Hepatocyte (in vitro differentiated cells): Measurements from ENCODE around the gene ANKRD13A. TPM values are rescaled to one million over a fixed set of nuclear protein-coding genes. Genes with fewer than 3 reads are reported as not detected.
"Not testable (repeated sequence)": the region's sequence is repeated elsewhere in the genome, so short reads cannot be mapped to it uniquely, and the experiment has no call there.

Source experiments
- DNase-seq: peaks from one replicate; pipeline ENCODE4 v3.0.0-alpha.2; 2016; ENCODE audit warnings: low spot score
- H2AFZ ChIP-seq: fragments of 200-600 bp; sonication (generic); 2 replicates; pipeline ENCODE4 v1.6.0; 2016; ENCODE audit warnings: antibody characterized with exemption, mild to moderate bottlenecking
- H3K27ac ChIP-seq: fragments of 200-600 bp; sonication (generic); 2 replicates; pipeline ENCODE4 v1.5.1; 2016; ENCODE audit warnings: mild to moderate bottlenecking
- H3K27me3 ChIP-seq: fragments of 200-600 bp; sonication (generic); 2 replicates; pipeline ENCODE4 v1.6.1; 2016
- H3K36me3 ChIP-seq: fragments of 200-600 bp; sonication (generic); replicated peaks from 2 replicates; pipeline ENCODE4 v1.5.1; 2016; ENCODE audit warnings: low read depth; ENCODE audit not compliant: insufficient read depth
- H3K4me1 ChIP-seq: fragments of 200-600 bp; sonication (generic); 2 replicates; pipeline ENCODE4 v1.5.1; 2016; ENCODE audit warnings: mild to moderate bottlenecking, moderate library complexity; ENCODE audit not compliant: insufficient read depth
- H3K4me2 ChIP-seq: fragments of 200-600 bp; sonication (generic); 2 replicates; pipeline ENCODE4 v1.6.0; 2016
- H3K4me3 ChIP-seq: fragments of 200-600 bp; sonication (generic); 2 replicates; pipeline ENCODE4 v1.5.1; 2016; ENCODE audit warnings: mild to moderate bottlenecking
- H3K79me2 ChIP-seq: fragments of 200-600 bp; sonication (generic); 2 replicates; pipeline ENCODE4 v1.6.0; 2017; ENCODE audit warnings: mild to moderate bottlenecking
- H3K9me2 ChIP-seq: fragments of 200-600 bp; sonication (generic); replicated peaks from 2 replicates; pipeline ENCODE4 v1.6.0; 2017; ENCODE audit warnings: mild to moderate bottlenecking; ENCODE audit not compliant: insufficient read depth
- H3K9me3 ChIP-seq: fragments of 200-600 bp; sonication (generic); 2 replicates; pipeline ENCODE4 v1.5.1; 2016; ENCODE audit warnings: low read depth, mild to moderate bottlenecking
- H4K20me1 ChIP-seq: fragments of 200-600 bp; sonication (generic); 2 replicates; pipeline ENCODE4 v1.6.0; 2016; ENCODE audit warnings: mild to moderate bottlenecking; ENCODE audit not compliant: insufficient read depth, poor library complexity, severe bottlenecking
- CTCF ChIP-seq: fragments of 200-600 bp; sonication (generic); IDR thresholded peaks from 2 replicates; pipeline ENCODE4 v1.5.1; 2016; ENCODE audit warnings: antibody characterized with exemption, mild to moderate bottlenecking; ENCODE audit not compliant: poor library complexity
- EZH2 ChIP-seq: fragments of 200-600 bp; sonication (generic); IDR thresholded peaks from 2 replicates; pipeline ENCODE4 v1.6.1; 2016; ENCODE audit warnings: antibody characterized with exemption, mild to moderate bottlenecking, borderline replicate concordance
- EZH2phosphoT487 ChIP-seq: fragments of 200-600 bp; sonication (generic); IDR thresholded peaks from one replicate; pipeline ENCODE4 v1.6.1; 2018; ENCODE audit warnings: antibody characterized with exemption, mild to moderate bottlenecking, low read depth, moderate library complexity; ENCODE audit not compliant: unreplicated experiment, severe bottlenecking
- WGBS: methylation state at CpG from one replicate; pipeline ENCODE4 v1.1.6; 2016; ENCODE audit warnings: low lambda C conversion rate; ENCODE audit errors: missing lambda C conversion rate; 5-methylcytosine and 5-hydroxymethylcytosine counted together
- polyA plus RNA-seq: library from polyadenylated mRNA; unstranded; fragments of >200 nt; fragmentation: Nextera tagmentation; extraction: Ambion mirVana; gene quantifications from 2 replicates; pipeline ENCODE4 v1.2.1, GENCODE V29; 2016
- small RNA-seq: library from RNA; depleted of rRNA; stranded (forward); fragments of <200 nt; gene quantifications from one replicate; pipeline ENCODE3, GENCODE V24; 2014
- total RNA-seq: library from RNA; depleted of rRNA; stranded (reverse); fragments of >200 nt; gene quantifications from 2 replicates; pipeline ENCODE4 v1.2.3, GENCODE V29; 2014

Gene ANKRD13A
- total and polyA plus RNA-seq, 2 experiments from 2014 or later = 13.2 to 55.3 TPM

- DNase-seq = no peak
- no peak for TF ChIP-seq CTCF
- no peak for TF ChIP-seq EZH2phosphoT487
- no peak for TF ChIP-seq EZH2
- no peaks in the 10 kb centered on the region for H3K4me1 ChIP-seq
- H3K4me2 ChIP-seq = no peak overlapping the region
- H3K79me2 ChIP-seq = no peaks in the 10 kb centered on the region
- H3K9me3 ChIP-seq = no peaks in the 10 kb centered on the region
- H3K9me2 ChIP-seq = no peaks in the 10 kb centered on the region
- no peaks in the 10 kb centered on the region for H4K20me1 ChIP-seq
- WGBS = 91% methylated on average over 4 of the region's 4 CpGs
- H2AFZ ChIP-seq = no peak overlapping the region
- H3K27me3 ChIP-seq = no peaks in the 10 kb centered on the region
- H3K4me3 ChIP-seq = no peak overlapping the region
- H3K27ac ChIP-seq = no peak overlapping the region
- no peaks in the 10 kb centered on the region for H3K36me3 ChIP-seq
Measured at GRCh38 chr12:110084314-110085015, 85.2 kb downstream of the ANKRD13A start.

- not testable (repeated sequence) for H3K4me1 ChIP-seq, H3K9me3 ChIP-seq, H3K4me2 ChIP-seq, H3K9me2 ChIP-seq, H3K79me2 ChIP-seq, H3K27me3 ChIP-seq, H3K27ac ChIP-seq, H2AFZ ChIP-seq, H4K20me1 ChIP-seq, H3K4me3 ChIP-seq, DNase-seq, H3K36me3 ChIP-seq
- whole genome bisulfite sequencing = 89% methylated on average over 6 of the region's 6 CpGs
Measured at GRCh38 chr12:110088216-110088615, 89.0 kb downstream of the ANKRD13A start.

GRCh38 chr12:110088936-110089335 lies 89.7 kb downstream of the ANKRD13A start:
- Histone ChIP-seq H3K27ac (no peak overlapping the region), H2AFZ (no peak overlapping the region)
- 93% methylated on average over 5 of the region's 5 CpGs for WGBS

More at GRCh38 chr12:110088936-110089335, 89.7 kb downstream of the ANKRD13A start:
- DNase-seq = no peak
- no peaks in the 10 kb centered on the region for H3K27me3 ChIP-seq
- no peaks in the 10 kb centered on the region for H3K36me3 ChIP-seq
- H3K9me2 ChIP-seq = no peaks in the 10 kb centered on the region
- no peaks in the 10 kb centered on the region for H3K9me3 ChIP-seq
- no peaks in the 10 kb centered on the region for H4K20me1 ChIP-seq
- no peaks in the 10 kb centered on the region for H3K4me1 ChIP-seq
- no peak overlapping the region for H3K4me2 ChIP-seq
- H3K4me3 ChIP-seq = no peak overlapping the region
- no peaks in the 10 kb centered on the region for H3K79me2 ChIP-seq
- TF ChIP-seq EZH2 (no peak), EZH2phosphoT487 (no peak), CTCF (no peak)

Small RNA genes within 50 kb of the gene (small RNA-seq; reads per million reads assigned to genes)
- gene AC007546.2 = not detected

Other genes starting within 250 kb of the ANKRD13A start
- 0.88 and 2.3 TPM in 2 replicates for gene TRPV4, start 166.0 kb upstream of the ANKRD13A start, total RNA-seq
- gene TRPV4, start 166.0 kb upstream of the ANKRD13A start, polyA plus RNA-seq = 2.7 and 4.7 TPM in 2 replicates
- 24.9 and 28.4 TPM in 2 replicates for gene GLTP, start 118.9 kb upstream of the ANKRD13A start, total RNA-seq
- gene GLTP, start 118.9 kb upstream of the ANKRD13A start, polyA plus RNA-seq = 25.3 and 33.4 TPM in 2 replicates
- 7.7 and 8.0 TPM in 2 replicates for gene TCHP, start 99.2 kb upstream of the ANKRD13A start, total RNA-seq
- 5.5 and 7.9 TPM in 2 replicates for gene TCHP, start 99.2 kb upstream of the ANKRD13A start, polyA plus RNA-seq
- 20.8 and 22.4 TPM in 2 replicates for gene GIT2, start 3.1 kb upstream of the ANKRD13A start, total RNA-seq
- gene GIT2, start 3.1 kb upstream of the ANKRD13A start, polyA plus RNA-seq = 21.5 and 21.9 TPM in 2 replicates
- 24.6 and 29.3 TPM in 2 replicates for gene C12orf76, start 49.1 kb downstream of the ANKRD13A start, total RNA-seq
- gene C12orf76, start 49.1 kb downstream of the ANKRD13A start, polyA plus RNA-seq = 13.6 and 18.5 TPM in 2 replicates
- gene IFT81, start 124.9 kb downstream of the ANKRD13A start, total RNA-seq = 13.7 and 14.6 TPM in 2 replicates
- gene IFT81, start 124.9 kb downstream of the ANKRD13A start, polyA plus RNA-seq = 10.4 and 12.6 TPM in 2 replicates